Small intestine (tissue), 16 donors: ENCODE results near the gene ELAC2. TPM values are rescaled to one million over a fixed set of nuclear protein-coding genes. Genes with fewer than 3 reads are reported as not detected.

Experiments used
- DNase-seq, 2 donors: peaks; one replicate each; pipeline versions ENCODE4 v3.0.0 to v3.0.0-alpha.2; 2013
- FAIRE-seq: peaks from 2 replicates; lab custom pipeline; 2012; peaks lifted over from hg19 to GRCh38; lab: Jason Lieb, UNC
- H3K27ac ChIP-seq, 3 donors: one replicate each; pipeline ENCODE4 v1.5.1; 2013; ENCODE audit warnings: low read length in 2 of 3, mild to moderate bottlenecking in 2 of 3, control low read depth in 1 of 3, inconsistent platforms in 1 of 3, low read depth in 1 of 3, moderate library complexity in 1 of 3
- H3K27me3 ChIP-seq, 3 donors: one replicate each; pipeline ENCODE4 v1.6.1; 2013; ENCODE audit warnings: low read length in 3 of 3, inconsistent platforms in 1 of 3; ENCODE audit not compliant: control insufficient read depth in 3 of 3, insufficient read depth in 3 of 3
- H3K36me3 ChIP-seq, 3 donors: one replicate each; pipeline ENCODE4 v1.6.1; 2013; ENCODE audit warnings: low read length in 3 of 3, inconsistent platforms in 1 of 3, low read depth in 1 of 3, mild to moderate bottlenecking in 1 of 3, moderate library complexity in 1 of 3; ENCODE audit not compliant: control insufficient read depth in 3 of 3, insufficient read depth in 2 of 3
- H3K4me1 ChIP-seq, 3 donors: one replicate each; pipeline ENCODE4 v1.6.1; 2013; ENCODE audit warnings: low read length in 2 of 3, inconsistent platforms in 1 of 3, low read depth in 1 of 3, mild to moderate bottlenecking in 1 of 3, moderate library complexity in 1 of 3; ENCODE audit not compliant: control insufficient read depth in 3 of 3, insufficient read depth in 2 of 3
- H3K4me3 ChIP-seq, 3 donors: one replicate each; pipeline ENCODE4 v1.5.1; 2013; ENCODE audit warnings: low read length in 3 of 3, control low read depth in 1 of 3, inconsistent platforms in 1 of 3, low read depth in 1 of 3, mild to moderate bottlenecking in 1 of 3, moderate library complexity in 1 of 3
- H3K9me3 ChIP-seq, 2 donors: one replicate each; pipeline ENCODE4 v1.6.1; 2013; ENCODE audit warnings: low read depth in 1 of 2, low read length in 1 of 2; ENCODE audit not compliant: control insufficient read depth in 2 of 2, insufficient read depth in 1 of 2
- WGBS, 3 donors: extraction: QIAGEN DNeasy Blood & Tissue Kit; methylation state at CpG; one replicate each; pipeline ENCODE4 v1.1.7; 2013; 5-methylcytosine and 5-hydroxymethylcytosine counted together
- long read RNA-seq, 10 donors: transcript quantifications; one replicate each; lab custom pipeline, GENCODE V29; 2026
- polyA plus RNA-seq, 4 donors: library from polyadenylated mRNA; stranded (reverse) in 3 of 4; unstranded in 1 of 4; fragments of 200-250 nt in 3 of 4; fragments of 120-200 nt in 1 of 4; gene quantifications; one replicate each; pipeline versions ENCODE4 v1.2.1 to v1.2.3, GENCODE V29; 2013
- donor health status: healthy with polysubstance abuse.
- donor health status: control.
- donor health status: control.
- donor health status: Bipolar disorder and iron deficiency.
- donor health status: healthy.

ELAC2 gene, protein sequence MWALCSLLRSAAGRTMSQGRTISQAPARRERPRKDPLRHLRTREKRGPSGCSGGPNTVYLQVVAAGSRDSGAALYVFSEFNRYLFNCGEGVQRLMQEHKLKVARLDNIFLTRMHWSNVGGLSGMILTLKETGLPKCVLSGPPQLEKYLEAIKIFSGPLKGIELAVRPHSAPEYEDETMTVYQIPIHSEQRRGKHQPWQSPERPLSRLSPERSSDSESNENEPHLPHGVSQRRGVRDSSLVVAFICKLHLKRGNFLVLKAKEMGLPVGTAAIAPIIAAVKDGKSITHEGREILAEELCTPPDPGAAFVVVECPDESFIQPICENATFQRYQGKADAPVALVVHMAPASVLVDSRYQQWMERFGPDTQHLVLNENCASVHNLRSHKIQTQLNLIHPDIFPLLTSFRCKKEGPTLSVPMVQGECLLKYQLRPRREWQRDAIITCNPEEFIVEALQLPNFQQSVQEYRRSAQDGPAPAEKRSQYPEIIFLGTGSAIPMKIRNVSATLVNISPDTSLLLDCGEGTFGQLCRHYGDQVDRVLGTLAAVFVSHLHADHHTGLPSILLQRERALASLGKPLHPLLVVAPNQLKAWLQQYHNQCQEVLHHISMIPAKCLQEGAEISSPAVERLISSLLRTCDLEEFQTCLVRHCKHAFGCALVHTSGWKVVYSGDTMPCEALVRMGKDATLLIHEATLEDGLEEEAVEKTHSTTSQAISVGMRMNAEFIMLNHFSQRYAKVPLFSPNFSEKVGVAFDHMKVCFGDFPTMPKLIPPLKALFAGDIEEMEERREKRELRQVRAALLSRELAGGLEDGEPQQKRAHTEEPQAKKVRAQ
- polyA plus RNA-seq: 10 to 100 TPM; 30.0 to 44.5 (median 37.6) TPM
- long read RNA-seq, donor 1: 0 reads
- long read RNA-seq, donor 2: 0 reads
- long read RNA-seq, donor 3: 0 reads
- long read RNA-seq, donor 4: 0 reads
- long read RNA-seq, donor 5, partial matches to known transcripts: 0 of 1 reads
- long read RNA-seq, donor 5, other reads (novel, unspliced or antisense): 0 of 1 reads
- long read RNA-seq, donor 6, partial matches to known transcripts: 0 of 1 reads
- long read RNA-seq, donor 6, other reads (novel, unspliced or antisense): 0 of 1 reads
- long read RNA-seq, donor 7, partial matches to known transcripts: 9 of 11 reads
- long read RNA-seq, donor 7, other reads (novel, unspliced or antisense): 0 of 11 reads
- long read RNA-seq, donor 8, partial matches to known transcripts: 0 of 1 reads
- long read RNA-seq, donor 8, other reads (novel, unspliced or antisense): 0 of 1 reads
- long read RNA-seq, donor 9: 0 reads
- long read RNA-seq, donor 10, partial matches to known transcripts: 0 of 2 reads
- long read RNA-seq, donor 10, other reads (novel, unspliced or antisense): 0 of 2 reads

DNA sequence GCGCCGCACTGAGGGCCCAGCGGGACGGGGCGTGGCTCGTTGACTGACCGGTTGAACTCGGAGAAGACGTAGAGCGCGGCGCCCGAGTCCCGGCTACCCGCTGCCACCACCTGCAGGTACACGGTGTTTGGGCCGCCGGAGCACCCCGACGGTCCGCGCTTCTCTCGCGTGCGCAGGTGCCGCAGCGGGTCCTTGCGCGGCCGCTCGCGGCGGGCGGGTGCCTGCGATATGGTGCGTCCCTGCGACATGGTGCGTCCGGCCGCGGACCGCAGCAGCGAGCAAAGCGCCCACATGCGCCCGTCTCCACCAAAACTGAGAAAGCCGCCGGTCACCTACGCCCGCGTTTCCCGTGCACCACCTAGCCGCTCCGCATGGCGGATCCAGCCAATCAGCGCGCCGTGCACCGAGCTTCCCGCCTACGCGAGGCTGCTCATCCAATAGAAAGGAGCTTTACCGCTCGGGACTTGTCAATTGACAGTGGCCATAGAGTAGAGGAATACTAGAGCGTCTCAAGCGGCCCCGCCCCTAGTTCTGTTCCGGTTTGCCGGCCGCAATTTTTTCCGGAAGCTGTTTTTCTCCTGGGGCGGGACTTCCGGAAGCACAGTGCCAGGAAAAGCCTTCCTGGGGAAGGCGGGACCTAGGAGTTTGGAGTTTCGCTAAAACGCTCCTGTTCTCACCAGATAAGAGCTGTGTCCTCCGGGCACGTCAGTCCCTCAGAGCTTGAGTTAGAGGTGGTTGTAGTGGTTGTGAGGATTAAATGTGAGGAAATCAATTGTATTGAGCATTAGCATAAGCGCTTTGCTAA lies at the start of gene ELAC2:
Gene ELAC2, minus strand, starts transcription at position 373 of the 805 bp plus-strand sequence. Its CDS starts 80 bp downstream, at position 293.
- 0 to 1% (median 0%) methylated on average over 77 to 79 of the region's 79 CpGs for WGBS, 3 donors
- Histone ChIP-seq H3K27ac (peak within 1 kb of the TSS; percentile 45 to 87 (median 84)), H3K4me1 (peaks cover 0 to 9% (median 0%) of the 10 kb centered on the region in 3 donors), H3K27me3 (no peaks in the 10 kb centered on the region), H3K36me3 (peaks cover 0 to 20% (median 6%) of the 10 kb centered on the region in 3 donors), H3K9me3 (no peaks in the 10 kb centered on the region), H3K4me3 (peak within 1 kb of the TSS; percentile 72 to 88 (median 79))
- FAIRE-seq (peak; percentile 90), DNase-seq (peak; percentile 99)

DNA sequence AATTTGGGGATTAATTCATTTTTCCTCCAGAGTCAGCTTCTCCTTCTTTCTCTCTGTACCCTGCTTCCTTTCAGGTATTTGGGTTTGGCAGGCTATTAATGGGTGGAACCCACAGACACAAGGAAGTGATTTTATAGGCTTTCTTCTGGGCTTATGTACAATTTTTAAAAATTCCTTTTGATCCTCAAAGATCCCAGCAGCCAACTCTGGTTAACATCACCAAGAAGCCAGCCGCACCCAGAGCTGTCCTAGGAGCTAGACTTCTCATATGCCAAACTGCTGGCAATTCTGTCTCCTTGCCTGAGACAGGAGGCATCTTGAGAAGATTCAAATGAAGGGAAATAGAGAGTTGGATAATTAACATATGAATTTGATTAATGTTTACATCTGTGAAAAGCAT lies 47.2 kb upstream of the ELAC2 start:
- no peak overlapping the region for H3K4me3 ChIP-seq
- FAIRE-seq: no peak
- 88 to 96% (median 89%) methylated on average over 1 of the region's 1 CpG for WGBS, 3 donors
- no peaks in the 10 kb centered on the region for H3K36me3 ChIP-seq
- DNase-seq: no peak
- H3K9me3 ChIP-seq: no peaks in the 10 kb centered on the region
- no peaks in the 10 kb centered on the region for H3K27me3 ChIP-seq
- no peak overlapping the region for H3K27ac ChIP-seq
- no peaks in the 10 kb centered on the region for H3K4me1 ChIP-seq

DNA sequence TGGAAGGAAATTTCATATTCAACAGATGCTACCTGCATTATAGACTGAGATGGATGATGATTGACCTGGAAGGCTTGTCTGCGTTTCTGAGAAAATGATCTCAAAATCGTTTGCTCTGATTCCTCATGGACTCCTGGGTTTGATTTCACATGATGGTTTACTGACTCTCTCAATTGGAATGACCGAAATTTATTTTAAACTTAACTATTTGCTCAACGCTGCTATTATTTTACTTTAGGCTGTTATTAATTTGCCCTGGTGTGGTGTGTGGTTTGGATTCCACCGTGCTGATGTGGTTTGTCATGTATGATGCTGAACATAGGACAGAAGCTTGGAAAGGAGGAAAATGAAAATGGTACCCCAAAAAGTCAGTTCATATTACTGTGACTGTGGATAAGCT lies 37.3 kb upstream of the ELAC2 start:
- WGBS, 3 donors: 70 to 81% (median 78%) methylated on average over 5 of the region's 5 CpGs
- Histone ChIP-seq H3K27me3 (no peaks in the 10 kb centered on the region), H3K4me3 (no peak overlapping the region), H3K4me1 (no peaks in the 10 kb centered on the region), H3K36me3 (no peaks in the 10 kb centered on the region), H3K27ac (no peak overlapping the region), H3K9me3 (no peaks in the 10 kb centered on the region)
- DNase-seq (no peak), FAIRE-seq (no peak)

DNA sequence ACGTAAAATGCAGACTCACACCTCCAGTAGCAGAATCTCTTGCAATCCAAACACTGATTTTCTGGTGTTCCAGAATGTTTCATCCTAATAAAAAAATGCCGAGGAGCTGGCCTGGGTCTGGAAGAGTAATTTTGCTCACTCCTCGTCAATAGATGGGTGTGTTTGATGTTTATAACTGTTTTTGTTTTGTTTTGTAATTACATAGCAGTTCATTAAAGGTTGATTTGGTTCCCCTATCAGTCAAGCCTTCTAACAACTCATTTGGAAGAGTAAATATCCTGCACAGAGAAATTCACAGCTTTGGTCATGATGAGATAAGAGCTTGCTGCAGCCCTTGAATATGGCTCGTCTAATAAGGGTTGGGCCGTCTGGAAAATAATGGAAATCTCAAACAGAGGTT lies 36.8 kb upstream of the ELAC2 start:
- no peaks in the 10 kb centered on the region for H3K36me3 ChIP-seq
- no peaks in the 10 kb centered on the region for H3K4me1 ChIP-seq
- FAIRE-seq (no peak), DNase-seq (no peak)
- H3K4me3 ChIP-seq: no peak overlapping the region
- no peaks in the 10 kb centered on the region for H3K9me3 ChIP-seq
- 27 to 47% (median 46%) methylated on average over 5 of the region's 5 CpGs for WGBS, 3 donors
- H3K27ac ChIP-seq: no peak overlapping the region
- H3K27me3 ChIP-seq: no peaks in the 10 kb centered on the region

DNA sequence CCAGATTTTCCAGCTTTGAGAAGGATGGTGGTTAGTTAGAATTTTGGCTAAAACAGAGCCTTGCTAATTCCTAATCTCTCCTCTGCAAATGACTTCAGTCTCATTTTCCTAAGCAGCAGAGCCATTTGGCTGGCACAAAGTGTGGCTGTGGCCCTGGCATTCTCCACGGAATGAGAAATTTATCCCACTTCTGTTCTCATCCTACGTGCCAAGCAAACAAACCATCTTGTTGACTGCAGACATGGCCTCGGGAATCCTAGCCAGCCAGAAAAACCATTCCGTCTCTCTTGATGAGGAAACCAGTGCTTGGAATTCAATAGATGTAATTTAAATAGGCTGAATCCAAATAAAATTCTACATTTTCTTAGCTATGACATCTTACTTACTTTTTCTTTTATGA lies 34.1 kb upstream of the ELAC2 start:
- Histone ChIP-seq H3K27ac (no peak overlapping the region), H3K4me1 (no peaks in the 10 kb centered on the region), H3K4me3 (no peak overlapping the region), H3K9me3 (no peaks in the 10 kb centered on the region), H3K27me3 (no peaks in the 10 kb centered on the region), H3K36me3 (no peaks in the 10 kb centered on the region)
- no peak for DNase-seq
- no peak for FAIRE-seq
- 68 to 83% (median 79%) methylated on average over 4 of the region's 4 CpGs for WGBS, 3 donors

DNA sequence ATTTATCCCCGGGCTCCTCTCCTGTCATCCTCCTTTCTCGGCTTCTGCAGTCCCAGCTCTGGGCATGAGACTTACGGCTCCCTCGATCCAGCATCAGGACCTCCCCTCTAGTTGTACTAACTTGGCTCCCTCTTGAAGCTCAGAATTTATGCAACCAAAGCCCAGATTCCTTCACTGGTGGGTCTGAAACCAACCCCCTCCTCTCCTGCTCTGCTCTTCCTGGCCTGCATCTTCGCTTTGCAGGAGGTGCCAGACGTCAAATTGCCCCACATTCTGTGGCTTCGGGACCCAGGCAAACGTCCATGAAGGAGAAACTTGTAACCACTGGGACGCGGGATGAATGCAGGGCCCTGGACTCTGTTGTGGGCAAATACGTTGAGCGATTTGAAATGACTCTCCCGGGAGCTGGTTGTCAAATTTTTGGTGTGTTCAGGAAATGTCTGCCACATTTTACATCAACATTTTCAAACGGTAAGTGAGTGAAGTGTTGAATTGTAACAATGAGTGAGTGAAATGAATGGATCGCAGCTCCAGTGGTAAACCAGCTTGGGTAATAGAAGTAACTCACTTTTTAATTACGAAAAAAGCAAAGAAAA lies 29.3 kb upstream of the ELAC2 start:
- H3K4me1 ChIP-seq: no peaks in the 10 kb centered on the region

DNA sequence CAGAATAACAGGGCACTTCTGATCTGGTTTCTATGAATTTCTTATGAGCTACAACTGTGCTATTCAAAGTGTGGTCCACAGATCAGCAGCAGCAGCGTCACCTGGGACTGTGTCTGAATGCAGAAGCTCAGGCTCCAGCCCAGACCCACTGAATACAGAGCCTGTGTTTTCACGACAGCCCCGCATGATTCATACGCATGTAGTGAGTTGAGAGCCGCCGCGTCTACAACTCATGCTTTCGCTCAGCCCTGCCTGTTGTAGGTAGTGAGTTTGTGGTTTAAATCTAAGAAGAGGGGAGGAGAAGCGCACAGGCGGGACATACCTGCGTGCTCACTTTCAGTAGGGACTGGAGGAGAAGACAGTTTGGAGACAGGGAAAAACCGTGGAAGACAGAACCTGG lies 28.5 kb upstream of the ELAC2 start:
- FAIRE-seq (no peak), DNase-seq (no peak)
- 88 to 92% (median 89%) methylated on average over 12 of the region's 12 CpGs for WGBS, 3 donors

More for the DNA sequence above, 29.3 kb upstream of the ELAC2 start:
- DNase-seq: no peak
- H3K27ac ChIP-seq: no peak overlapping the region
- no peaks in the 10 kb centered on the region for H3K9me3 ChIP-seq
- H3K36me3 ChIP-seq: no peaks in the 10 kb centered on the region
- no peaks in the 10 kb centered on the region for H3K27me3 ChIP-seq
- WGBS, 3 donors: 70 to 77% (median 74%) methylated on average over 16 of the region's 16 CpGs
- no peak overlapping the region for H3K4me3 ChIP-seq
- FAIRE-seq: no peak

More for the DNA sequence above, 28.5 kb upstream of the ELAC2 start:
- Histone ChIP-seq H3K36me3 (no peaks in the 10 kb centered on the region), H3K4me1 (no peaks in the 10 kb centered on the region), H3K27me3 (no peaks in the 10 kb centered on the region), H3K4me3 (no peak overlapping the region), H3K27ac (no peak overlapping the region), H3K9me3 (no peaks in the 10 kb centered on the region)
